ENCODE results near the gene SAPCD2. TPM values are rescaled to one million over a fixed set of nuclear protein-coding genes. Genes with fewer than 3 reads are reported as not detected.

SAPCD2 gene
- total RNA-seq, 6 experiments from 2014 or later: 0.05 to 0.43 (median 0.22) TPM; not detected in 1

DNA sequence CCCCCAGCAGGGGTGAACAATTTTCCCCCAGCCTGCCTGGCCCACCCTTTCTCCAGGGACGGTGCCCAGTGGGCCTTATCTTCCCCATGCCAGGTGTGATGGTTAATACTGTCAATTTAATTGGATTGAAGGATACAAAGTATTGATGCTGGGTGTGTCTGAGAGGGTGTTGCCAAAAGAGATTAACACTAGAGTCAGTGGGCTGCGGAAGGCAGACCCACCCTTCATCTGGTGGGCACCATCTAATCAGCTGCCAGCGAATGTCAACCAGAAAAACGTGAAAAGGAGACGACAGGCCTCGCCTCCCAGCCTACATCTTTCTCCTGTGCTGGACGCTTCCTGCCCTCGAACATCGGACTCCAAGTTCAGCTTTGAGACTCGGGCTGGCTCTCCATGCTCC lies 32.9 kb downstream of the SAPCD2 start:
- intact Hi-C loops (cut with DNase I): loop anchor here (5.0 to 10.0 kb wide), 3 partner anchors 93 to 263 kb away; partner anchors contain the start of genes C8G (in 1 of the 2) and FBXW5 (in 1 of the 2)
- no peaks in the 10 kb centered on the region for H3K9me3 ChIP-seq
- WGBS (ENCODE audit: insufficient coverage, low coverage, low lambda C conversion rate, missing lambda C conversion rate): 77% methylated on average over 4 of the region's 10 CpGs
- H3K36me3 ChIP-seq: no peaks in the 10 kb centered on the region
- ATAC-seq (no peak), DNase-seq (no peak)
- H3K4me1 ChIP-seq: peaks cover 0 to 3% (median 0%) of the 10 kb centered on the region in 4 donors
- no peaks in the 10 kb centered on the region for H3K27me3 ChIP-seq
- H3K27ac ChIP-seq: no peak overlapping the region
- H3K4me3 ChIP-seq: no peak overlapping the region
- TF ChIP-seq, protein P1, sequence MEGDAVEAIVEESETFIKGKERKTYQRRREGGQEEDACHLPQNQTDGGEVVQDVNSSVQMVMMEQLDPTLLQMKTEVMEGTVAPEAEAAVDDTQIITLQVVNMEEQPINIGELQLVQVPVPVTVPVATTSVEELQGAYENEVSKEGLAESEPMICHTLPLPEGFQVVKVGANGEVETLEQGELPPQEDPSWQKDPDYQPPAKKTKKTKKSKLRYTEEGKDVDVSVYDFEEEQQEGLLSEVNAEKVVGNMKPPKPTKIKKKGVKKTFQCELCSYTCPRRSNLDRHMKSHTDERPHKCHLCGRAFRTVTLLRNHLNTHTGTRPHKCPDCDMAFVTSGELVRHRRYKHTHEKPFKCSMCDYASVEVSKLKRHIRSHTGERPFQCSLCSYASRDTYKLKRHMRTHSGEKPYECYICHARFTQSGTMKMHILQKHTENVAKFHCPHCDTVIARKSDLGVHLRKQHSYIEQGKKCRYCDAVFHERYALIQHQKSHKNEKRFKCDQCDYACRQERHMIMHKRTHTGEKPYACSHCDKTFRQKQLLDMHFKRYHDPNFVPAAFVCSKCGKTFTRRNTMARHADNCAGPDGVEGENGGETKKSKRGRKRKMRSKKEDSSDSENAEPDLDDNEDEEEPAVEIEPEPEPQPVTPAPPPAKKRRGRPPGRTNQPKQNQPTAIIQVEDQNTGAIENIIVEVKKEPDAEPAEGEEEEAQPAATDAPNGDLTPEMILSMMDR (IDR thresholded peaks at IDR 0.05): no peak
- no peak for TF ChIP-seq POLR2A (IDR thresholded peaks at IDR 0.05)

DNA sequence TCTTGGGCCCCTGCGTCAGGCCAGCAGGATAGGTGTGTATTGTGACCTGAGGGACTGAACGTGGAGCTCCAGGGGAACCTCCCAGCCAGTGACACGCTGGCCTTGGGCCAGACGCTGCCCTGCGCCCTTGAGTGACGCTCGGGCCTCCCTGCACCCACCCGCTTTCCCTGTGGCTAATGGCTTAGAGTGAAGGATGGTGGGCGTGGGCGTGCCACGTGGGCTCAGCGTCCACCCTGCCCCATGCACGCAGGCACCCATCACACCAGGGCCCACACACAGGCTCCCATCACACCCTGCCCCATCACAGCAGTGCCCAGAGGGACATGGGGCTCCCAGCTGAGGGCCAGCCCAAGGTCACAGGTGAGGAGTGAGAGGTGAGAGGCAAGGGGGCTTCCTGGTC lies 33.3 kb downstream of the SAPCD2 start:
- no peaks in the 10 kb centered on the region for H3K9me3 ChIP-seq
- H3K36me3 ChIP-seq: no peaks in the 10 kb centered on the region
- no peak overlapping the region for H3K4me3 ChIP-seq
- TF ChIP-seq, protein P1 (IDR thresholded peaks at IDR 0.05): no peak
- no peak for TF ChIP-seq POLR2A (IDR thresholded peaks at IDR 0.05)
- ATAC-seq (no peak), DNase-seq (no peak)
- no CpG with 5 or more reads among the region's 13 CpGs for WGBS (ENCODE audit: insufficient coverage, low coverage, low lambda C conversion rate, missing lambda C conversion rate)
- intact Hi-C loops (cut with DNase I): loop anchor here (5.0 to 10.0 kb wide), 3 partner anchors 92 to 262 kb away; partner anchors contain the start of genes C8G (in 1 of the 2) and FBXW5 (in 1 of the 2)
- peaks cover 0 to 3% (median 0%) of the 10 kb centered on the region in 4 donors for H3K4me1 ChIP-seq
- no peaks in the 10 kb centered on the region for H3K27me3 ChIP-seq
- no peak overlapping the region for H3K27ac ChIP-seq

DNA sequence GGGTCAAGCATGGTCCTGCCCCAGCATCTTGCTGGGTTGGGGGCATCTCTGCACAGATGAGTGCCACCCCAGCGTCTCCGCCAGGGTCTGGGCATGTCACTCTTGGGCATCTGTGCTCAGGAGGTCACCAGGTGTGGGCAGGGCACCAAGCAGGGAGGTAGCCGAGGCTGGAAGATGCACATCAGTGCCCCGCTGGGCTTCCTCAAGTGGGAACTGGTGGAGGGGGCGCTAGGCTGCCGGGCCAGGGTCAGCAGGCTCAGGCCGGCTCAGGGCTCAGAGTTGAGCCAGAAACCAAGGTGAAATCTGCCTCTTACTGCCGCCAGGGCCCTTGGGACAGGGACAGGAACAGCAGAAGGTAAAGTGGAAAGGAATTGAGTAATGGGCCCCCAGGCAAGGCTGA lies 34.4 kb downstream of the SAPCD2 start:
- Histone ChIP-seq H3K4me3 (no peak overlapping the region), H3K27me3 (no peaks in the 10 kb centered on the region), H3K36me3 (no peaks in the 10 kb centered on the region), H3K9me3 (no peaks in the 10 kb centered on the region), H3K4me1 (peaks cover 0 to 3% (median 0%) of the 10 kb centered on the region in 4 donors), H3K27ac (no peak overlapping the region)
- WGBS (ENCODE audit: insufficient coverage, low coverage, low lambda C conversion rate, missing lambda C conversion rate): 46% methylated on average over 2 of the region's 8 CpGs
- intact Hi-C loops (cut with DNase I): loop anchor here (5.0 to 10.0 kb wide), 3 partner anchors 91 to 261 kb away; partner anchors contain the start of genes C8G (in 1 of the 2) and FBXW5 (in 1 of the 2)
- no peak for TF ChIP-seq POLR2A (IDR thresholded peaks at IDR 0.05)
- TF ChIP-seq, protein P1 (IDR thresholded peaks at IDR 0.05): no peak
- ATAC-seq: no peak
- no peak for DNase-seq

DNA sequence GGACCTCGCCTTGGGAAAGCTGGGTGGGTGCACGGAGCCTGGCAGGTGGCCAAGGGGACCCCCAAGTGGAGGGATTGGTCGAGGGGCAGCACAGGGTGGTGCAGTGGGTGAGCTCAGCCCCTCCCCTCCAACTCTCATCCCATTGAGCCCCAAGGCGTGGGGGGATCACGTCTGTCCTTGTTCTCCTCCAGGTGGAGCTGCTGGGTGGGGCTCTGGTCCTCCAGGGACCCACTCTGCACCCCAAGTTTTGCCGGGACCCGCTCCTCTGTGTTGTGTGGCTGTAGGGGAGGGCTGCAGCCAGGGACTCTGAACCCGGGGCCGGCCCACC lies 34.9 kb downstream of the SAPCD2 start:
- no peak overlapping the region for H3K4me3 ChIP-seq
- intact Hi-C loops (cut with DNase I): loop anchor here (5.0 to 10.0 kb wide), 3 partner anchors 91 to 261 kb away; partner anchors contain the start of genes C8G (in 1 of the 2) and FBXW5 (in 1 of the 2)
- WGBS (ENCODE audit: insufficient coverage, low coverage, low lambda C conversion rate, missing lambda C conversion rate): no CpG with 5 or more reads among the region's 9 CpGs
- DNase-seq (no peak), ATAC-seq (peak in 1 of 4 donors; percentile 2)
- peaks cover 0 to 3% (median 0%) of the 10 kb centered on the region in 4 donors for H3K4me1 ChIP-seq
- H3K36me3 ChIP-seq: no peaks in the 10 kb centered on the region
- H3K27ac ChIP-seq: no peak overlapping the region
- H3K9me3 ChIP-seq: no peaks in the 10 kb centered on the region
- no peaks in the 10 kb centered on the region for H3K27me3 ChIP-seq
- TF ChIP-seq POLR2A (IDR thresholded peaks at IDR 0.05): no peak
- TF ChIP-seq, protein P1 (IDR thresholded peaks at IDR 0.05): peak in 1 of 4 donors; percentile 15

Data from right lobe of liver (tissue), 6 donors.